OCI-M2 (cell line): ENCODE data around the gene DISP3.

ENCODE experiments used
- DNase-seq: peaks from one replicate; lab custom pipeline; 2025; ENCODE audit not compliant: unreplicated experiment; lab: John Stamatoyannopoulos, UW

DISP3 gene

DNA sequence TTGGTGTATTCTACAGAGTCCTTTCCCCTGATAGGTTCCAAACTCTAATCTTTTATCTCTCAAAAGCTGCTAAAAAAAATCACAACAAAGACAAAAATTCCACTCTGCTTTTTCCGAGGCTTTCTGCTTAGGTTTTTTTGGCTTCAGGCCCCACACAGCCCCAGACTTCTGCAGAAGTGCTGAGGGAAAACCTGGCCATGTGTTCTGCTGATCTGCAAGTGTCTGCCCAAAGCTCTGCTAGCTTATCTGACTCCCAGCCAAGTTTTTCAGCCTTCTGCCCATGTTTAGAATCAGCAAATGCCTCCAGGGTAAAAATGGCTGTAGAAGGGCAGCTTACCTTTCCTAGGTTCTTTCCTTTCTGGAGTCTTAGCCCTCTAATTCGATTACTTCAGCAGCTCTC lies 28.4 kb downstream of the DISP3 start:
- no peak for DNase-seq

GRCh38 chr1:11513681-11514080 lies 34.7 kb downstream of the DISP3 start:
- no peak for DNase-seq

GRCh38 chr1:11514366-11514765 lies 35.4 kb downstream of the DISP3 start:
- no peak for DNase-seq

- DNase-seq, result no peak
Measured at GRCh38 chr1:11515368-11516300, 36.7 kb downstream of the DISP3 start.

- DNase-seq, result no peak
Measured at GRCh38 chr1:11516961-11517635, 38.1 kb downstream of the DISP3 start.

DNA sequence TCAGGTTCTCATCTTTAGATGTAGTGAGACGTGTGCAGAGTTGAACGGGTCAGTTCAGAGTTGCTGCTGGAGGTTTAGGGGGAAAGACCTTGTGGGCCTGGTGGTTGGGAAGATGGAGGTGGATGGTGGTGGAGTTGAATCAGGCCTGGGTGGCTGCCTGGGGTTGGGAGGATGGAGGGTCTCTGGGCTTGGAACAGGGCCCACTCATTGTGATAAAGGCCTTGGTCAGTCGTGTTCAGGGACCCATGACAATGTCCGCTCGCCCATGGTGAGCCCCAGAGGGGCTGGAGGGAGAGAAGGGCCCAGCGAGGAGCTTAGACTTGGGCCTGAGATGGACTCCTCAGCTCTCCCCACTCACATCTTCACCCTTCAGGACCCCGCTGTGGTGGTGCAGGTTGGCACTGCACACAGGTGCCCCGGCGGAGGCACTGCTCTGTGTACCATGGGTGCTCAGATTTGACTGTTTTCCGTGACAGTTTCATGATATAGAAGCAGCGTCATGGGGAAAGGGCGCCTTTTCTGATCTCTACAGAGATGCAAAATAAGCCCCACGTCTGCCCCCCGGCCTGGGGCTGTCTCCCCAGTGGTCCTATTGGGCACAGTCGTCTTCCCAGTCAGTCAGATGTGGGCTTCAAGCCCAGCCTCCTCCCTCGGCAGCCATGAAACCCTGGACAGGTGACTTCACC lies 39.2 kb downstream of the DISP3 start:
- no peak for DNase-seq

GRCh38 chr1:11518791-11519628 lies 40.1 kb downstream of the DISP3 start:
- DNase-seq, result no peak

DNA sequence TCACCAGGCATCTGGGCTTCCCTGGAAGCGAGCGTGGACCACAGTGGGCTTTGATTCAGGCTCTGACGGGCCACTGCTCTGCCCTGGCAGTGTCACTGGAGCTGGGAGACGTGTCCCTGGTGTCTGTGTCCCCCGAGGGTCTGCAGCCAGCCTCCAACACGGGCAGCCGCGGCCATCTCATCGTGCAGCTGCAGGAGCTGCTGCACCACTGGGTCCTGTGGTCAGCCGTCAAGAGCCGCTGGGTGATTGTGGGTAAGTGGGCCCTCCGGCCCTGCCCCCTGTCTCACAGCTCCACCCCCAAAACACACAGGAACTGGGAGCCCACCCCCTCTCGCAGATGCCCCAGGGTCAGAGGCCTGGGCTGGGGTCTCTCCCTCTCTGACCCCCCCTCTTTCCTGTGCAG lies 40.7 kb downstream of the DISP3 start:
- DNase-seq, result no peak

DNA sequence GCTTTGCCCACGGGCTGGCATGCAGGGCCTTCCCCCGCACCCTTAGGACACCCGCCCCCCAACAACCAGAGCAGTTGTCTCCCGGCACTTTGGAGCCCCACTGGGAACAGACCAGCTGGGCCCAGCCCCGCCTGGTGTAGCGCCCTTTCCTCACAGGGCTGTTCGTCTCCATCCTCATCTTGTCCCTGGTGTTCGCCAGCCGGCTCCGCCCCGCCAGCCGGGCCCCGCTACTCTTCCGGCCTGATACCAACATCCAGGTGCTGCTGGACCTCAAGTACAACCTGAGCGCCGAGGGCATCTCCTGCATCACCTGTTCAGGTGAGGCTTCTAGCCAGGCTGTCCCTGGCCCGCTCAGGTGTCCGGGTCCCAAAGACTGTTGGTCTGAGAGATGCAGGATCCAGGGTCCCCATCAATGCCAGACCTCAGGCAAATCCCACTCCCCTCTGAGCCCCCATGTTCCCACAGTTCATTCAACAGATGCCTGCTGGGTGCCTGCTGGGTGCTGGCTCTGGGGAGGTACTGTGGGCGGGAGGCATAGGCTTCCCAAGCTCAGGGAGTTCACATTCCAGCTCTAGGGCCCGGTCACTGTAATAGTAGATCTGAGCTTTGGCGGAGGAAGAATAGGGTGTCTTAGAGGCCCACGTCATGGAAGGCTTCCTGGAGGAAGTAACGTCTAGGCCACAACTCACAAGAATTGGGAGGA lies 41.7 kb downstream of the DISP3 start:
- no peak for DNase-seq

DNA sequence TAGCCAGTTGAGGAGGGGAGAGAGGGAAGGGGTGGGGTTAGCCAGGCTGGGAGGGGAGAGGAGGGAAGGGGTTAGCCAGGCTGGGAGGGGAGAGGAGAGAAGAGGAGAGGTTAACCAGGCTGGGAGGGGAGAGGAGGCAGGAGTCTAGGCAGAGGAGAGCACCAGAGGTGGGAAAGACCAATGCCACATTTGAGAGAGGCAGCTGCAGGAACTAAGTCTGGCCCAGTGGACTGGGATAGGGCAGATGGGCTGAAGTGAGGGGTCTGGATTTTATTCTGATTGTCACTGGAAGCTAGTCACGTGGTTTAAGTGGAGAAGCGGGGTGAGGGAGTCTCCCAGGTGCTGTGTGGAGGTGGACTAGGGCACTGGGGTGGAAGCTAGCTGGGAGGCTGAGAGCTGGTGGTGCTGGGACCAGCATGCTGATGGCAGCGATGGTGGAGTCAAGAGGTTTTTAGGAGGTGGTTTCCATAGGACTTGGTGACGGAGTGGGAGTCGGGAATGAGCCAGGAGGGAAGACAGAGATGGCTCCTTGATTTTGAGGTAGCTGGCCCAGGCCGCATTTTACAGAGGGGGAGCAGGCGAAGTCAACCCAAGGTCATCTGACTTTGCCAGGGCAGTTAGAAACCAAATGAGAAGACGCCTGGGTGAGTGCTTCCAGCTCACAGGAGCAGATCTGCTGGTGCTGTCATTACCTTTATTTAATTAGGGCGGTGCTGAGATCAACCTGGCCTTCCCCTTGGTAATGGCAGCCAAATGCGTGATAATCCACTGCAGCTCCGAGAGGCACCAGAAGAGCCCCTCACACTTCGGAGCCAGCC lies 42.8 kb downstream of the DISP3 start:
- no peak for DNase-seq

DNA sequence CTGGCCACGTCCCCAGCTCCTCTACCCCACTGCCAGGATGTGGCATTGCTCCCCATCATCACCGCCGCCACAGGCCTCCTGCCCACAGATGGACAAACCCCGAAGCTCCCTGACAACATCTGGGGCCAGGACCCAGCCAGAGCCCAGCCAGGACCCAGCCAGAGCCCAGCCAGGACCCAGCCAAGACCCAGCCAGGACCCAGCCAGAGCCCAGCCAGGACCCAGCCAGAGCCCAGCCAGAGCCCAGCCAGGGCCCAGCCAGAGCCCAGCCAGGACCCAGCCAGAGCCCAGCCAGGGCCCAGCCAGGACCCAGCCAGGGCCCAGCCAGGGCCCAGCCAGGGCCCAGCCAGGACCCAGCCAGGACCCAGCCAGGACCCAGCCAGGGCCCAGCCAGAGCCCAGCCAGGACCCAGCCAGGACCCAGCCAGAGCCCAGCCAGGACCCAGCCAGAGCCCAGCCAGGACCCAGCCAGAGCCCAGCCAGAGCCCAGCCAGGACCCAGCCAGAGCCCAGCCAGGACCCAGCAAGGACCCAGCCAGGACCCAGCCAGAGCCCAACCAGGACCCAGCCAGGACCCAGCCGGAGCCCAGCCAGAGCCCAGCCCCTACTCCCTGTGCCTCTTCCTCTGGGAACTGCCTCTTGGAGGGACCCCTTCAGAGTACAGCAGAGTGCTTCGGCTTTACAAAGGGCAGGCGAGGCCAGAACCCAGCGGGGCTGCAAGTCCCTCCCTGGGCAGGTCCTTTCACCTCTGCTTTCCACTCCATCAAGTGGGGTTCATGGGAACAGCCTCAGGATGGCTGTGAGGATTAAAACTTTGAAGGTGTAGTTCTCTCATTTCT lies 43.7 kb downstream of the DISP3 start:
- no peak for DNase-seq

- no peak for DNase-seq
Measured at GRCh38 chr1:11523261-11523660, 44.3 kb downstream of the DISP3 start.

GRCh38 chr1:11523746-11524464 lies 45.0 kb downstream of the DISP3 start:
- no peak for DNase-seq

DNA sequence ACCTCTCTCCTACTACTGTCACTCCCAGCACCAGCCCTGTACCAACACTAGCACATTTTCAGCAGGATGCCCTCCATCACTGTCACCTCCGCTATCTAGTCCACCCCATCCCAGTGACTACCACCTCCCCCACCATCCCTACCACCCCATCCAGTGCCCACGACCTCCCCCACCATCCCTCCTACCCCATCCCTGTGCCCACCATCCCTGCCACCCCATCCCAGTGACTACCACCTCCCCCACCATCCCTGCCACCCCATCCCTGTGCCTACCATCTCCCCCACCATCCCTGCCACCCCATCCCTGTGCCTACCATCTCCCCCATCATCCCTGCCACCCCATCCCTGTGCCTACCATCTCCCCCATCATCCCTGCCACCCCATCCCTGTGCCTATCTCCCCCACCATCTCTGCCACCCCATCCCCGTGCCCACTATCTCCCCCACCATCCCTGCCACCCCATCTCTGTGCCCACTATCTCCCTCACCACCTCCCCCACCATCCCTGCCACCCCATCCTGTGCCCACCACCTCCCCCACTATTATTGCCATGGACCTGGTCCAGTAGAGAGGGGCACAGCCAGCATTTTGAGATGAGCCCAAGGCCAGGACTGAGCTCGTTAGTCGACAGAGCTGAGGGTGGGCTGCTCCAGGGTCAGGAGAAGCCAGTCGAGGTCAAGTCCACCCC lies 45.7 kb downstream of the DISP3 start:
- DNase-seq, result no peak

GRCh38 chr1:11525151-11525505 lies 46.2 kb downstream of the DISP3 start:
- DNase-seq, result no peak

DNA sequence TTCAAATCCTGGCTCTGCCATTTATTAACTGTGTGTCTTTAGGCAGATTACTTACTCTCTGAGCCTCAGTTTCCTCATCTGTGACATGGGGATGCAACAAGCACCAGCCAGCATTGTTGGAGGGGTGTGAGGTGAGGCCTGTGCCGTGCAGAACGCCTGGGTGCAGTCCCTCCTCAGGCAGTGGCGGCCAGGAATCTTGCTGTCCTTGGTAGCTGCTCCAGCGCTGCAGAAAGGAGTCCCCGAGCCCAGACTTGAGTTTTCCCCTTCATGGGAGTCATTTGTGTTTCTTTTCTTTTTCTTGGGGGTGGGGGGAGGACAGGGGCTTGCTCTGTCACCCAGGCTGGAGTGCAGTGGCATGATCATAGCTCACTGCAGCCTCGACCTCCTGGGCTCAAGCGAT lies 46.6 kb downstream of the DISP3 start:
- DNase-seq, result no peak

DNA sequence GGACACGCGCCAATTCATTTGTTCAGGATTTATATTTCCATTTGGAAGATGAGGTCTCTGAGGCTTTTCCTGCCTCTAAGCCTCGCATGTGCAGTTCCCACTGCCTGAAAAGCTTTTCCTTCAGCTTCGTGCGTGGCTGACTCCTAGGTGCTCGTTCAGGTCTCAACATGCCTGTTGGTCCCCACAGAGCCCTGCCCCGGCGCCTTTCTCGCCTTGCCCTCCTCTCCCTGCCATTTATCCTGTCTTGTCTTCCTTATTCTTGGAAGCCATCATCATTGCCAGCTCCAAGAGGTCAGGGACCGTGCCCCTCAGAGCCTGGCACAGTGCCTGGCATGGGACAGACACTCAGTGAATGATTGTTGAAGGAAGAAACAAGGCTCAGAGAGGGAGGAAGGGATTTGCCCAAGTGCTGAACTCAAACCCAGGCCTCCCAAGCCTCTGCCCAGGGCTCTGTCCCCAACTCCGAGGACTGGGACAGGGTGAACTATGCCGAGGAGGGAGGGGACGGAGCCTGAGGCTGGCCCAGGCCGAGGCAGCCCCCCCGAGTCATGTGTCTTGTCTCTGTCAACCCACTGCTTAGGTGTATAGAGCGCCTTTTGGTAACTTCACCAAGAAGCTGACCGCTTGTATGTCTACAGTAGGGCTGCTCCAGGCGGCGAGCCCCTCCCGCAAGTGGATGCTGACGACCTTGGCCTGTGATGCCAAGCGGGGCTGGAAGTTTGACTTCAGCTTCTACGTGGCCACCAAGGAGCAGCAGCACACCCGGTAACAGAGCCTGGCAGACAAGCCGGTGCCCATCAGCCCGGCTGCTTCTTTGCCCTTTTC lies 47.3 kb downstream of the DISP3 start:
- no peak for DNase-seq
